HG03342 (cell line): ENCODE data around the gene KRTAP20-2.

Source experiments
- ATAC-seq: cut with Tn5 transposase; IDR thresholded peaks from one replicate; pipeline ENCODE4 v1.9.1; 2021; ENCODE audit warnings: mild to moderate bottlenecking, moderate library complexity; ENCODE audit not compliant: unreplicated experiment

KRTAP20-2 gene

GRCh38 chr21:30672985-30673650, 38.1 kb downstream of the KRTAP20-2 start:
- no peak for ATAC-seq

- no peak for ATAC-seq
Measured at GRCh38 chr21:30674312-30674711, 39.3 kb downstream of the KRTAP20-2 start.

- ATAC-seq: no peak
Measured at GRCh38 chr21:30676737-30677136, 41.7 kb downstream of the KRTAP20-2 start.

GRCh38 chr21:30680586-30680985, 45.6 kb downstream of the KRTAP20-2 start:
- no peak for ATAC-seq

GRCh38 chr21:30684506-30684905, 49.5 kb downstream of the KRTAP20-2 start:
- ATAC-seq: no peak
